Choroid plexus epithelial cell (primary cell): ENCODE data around the gene THRAP3.
A peak's percentile ranks its signal among the peaks of the same experiment; 100 is the strongest.

Source experiments
- DNase-seq: peaks from one replicate; pipeline ENCODE4 v3.0.0-alpha.2; 2010; ENCODE audit warnings: low read depth
- H3K4me3 ChIP-seq: 2 replicates; pipeline ENCODE4 v1.5.1; 2011; ENCODE audit warnings: low read depth, mild to moderate bottlenecking, control low read depth, low read length, moderate library complexity
- CTCF ChIP-seq: conservative IDR thresholded peaks from 2 replicates; pipeline ENCODE4 v1.5.1; 2011; ENCODE audit warnings: low read depth, mild to moderate bottlenecking, control low read depth, inconsistent platforms, low read length, moderate library complexity

THRAP3 gene

GRCh38 chr1:36349241-36349671, 125.0 kb downstream of the THRAP3 start:
- DNase-seq: peak; percentile 46
- no peak overlapping the region for H3K4me3 ChIP-seq
- no peak for TF ChIP-seq CTCF

GRCh38 chr1:36349839-36350238, 125.6 kb downstream of the THRAP3 start:
- TF ChIP-seq CTCF: no peak
- no peak overlapping the region for H3K4me3 ChIP-seq
- DNase-seq: peak; percentile 37

- no peak for TF ChIP-seq CTCF
- no peak overlapping the region for H3K4me3 ChIP-seq
- DNase-seq: peak; percentile 78
Measured at GRCh38 chr1:36350659-36351226, 126.5 kb downstream of the THRAP3 start.

- DNase-seq: peak; percentile 84
- TF ChIP-seq CTCF: peak; percentile 46
- H3K4me3 ChIP-seq: no peak overlapping the region
Measured at GRCh38 chr1:36351227-36351977, 127.2 kb downstream of the THRAP3 start.

GRCh38 chr1:36352125-36352909, 128.1 kb downstream of the THRAP3 start:
- peak; percentile 49 for DNase-seq
- peak; percentile 44 for TF ChIP-seq CTCF
- H3K4me3 ChIP-seq: no peak overlapping the region

GRCh38 chr1:36352910-36353878, 129.0 kb downstream of the THRAP3 start:
- TF ChIP-seq CTCF: no peak
- no peak overlapping the region for H3K4me3 ChIP-seq
- DNase-seq: peak; percentile 51
